ENCODE data around the gene RUBCNL.

Gene RUBCNL

DNA sequence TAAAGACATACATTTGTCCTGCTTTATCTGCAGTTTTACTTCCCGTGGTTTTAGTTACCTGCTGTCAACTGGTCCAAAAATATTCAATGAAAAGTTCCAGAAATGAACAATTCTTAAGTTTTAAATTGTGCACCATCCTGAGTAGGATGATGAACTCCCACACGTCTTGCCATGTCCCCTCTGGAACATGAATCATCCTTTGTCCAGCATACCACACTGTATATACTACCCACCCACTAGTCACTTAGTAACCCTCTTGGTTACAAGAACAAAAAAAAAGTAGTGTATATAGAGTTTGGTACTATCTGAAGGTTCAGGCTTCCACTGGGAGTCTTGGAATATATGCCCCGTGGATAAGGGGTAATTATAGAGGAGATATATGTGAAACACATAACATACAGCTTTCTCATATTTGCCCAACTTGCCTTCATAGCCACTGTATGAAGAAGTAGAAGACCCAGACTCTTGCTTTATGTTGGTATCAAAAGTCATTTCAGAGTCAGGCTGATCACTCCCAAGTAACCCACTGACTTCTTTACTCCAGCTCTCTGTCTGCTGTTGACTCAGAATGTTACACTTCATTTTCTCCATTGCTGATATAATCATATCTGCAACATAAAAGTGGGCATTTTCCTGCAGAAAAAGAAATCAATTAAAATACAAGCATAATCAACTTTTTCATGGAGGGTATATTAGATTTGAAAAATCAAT, 19.3 kb downstream of the RUBCNL start:
- H3K4me3 ChIP-seq (ENCODE audit: low read depth, low read length) = no peak overlapping the region
- in situ Hi-C loops (cut with HindIII; ENCODE audit: low sequenced_read_pairs) = no loop called here
- no peak for TF ChIP-seq CTCF (IDR thresholded peaks at IDR 0.05; ENCODE audit: low read depth, low read length, missing control alignments)
- no peak for DNase-seq (ENCODE audit: low read depth)

GRCh38 chr13:46361276-46361934, 25.6 kb downstream of the RUBCNL start:
- no peak overlapping the region for H3K4me3 ChIP-seq (ENCODE audit: low read depth, low read length)
- in situ Hi-C loops (cut with HindIII; ENCODE audit: low sequenced_read_pairs) = no loop called here
- DNase-seq (ENCODE audit: low read depth) = no peak
- TF ChIP-seq CTCF (IDR thresholded peaks at IDR 0.05; ENCODE audit: low read depth, low read length, missing control alignments) = no peak

- DNase-seq (ENCODE audit: low read depth) = no peak
- in situ Hi-C loops (cut with HindIII; ENCODE audit: low sequenced_read_pairs) = no loop called here
- H3K4me3 ChIP-seq (ENCODE audit: low read depth, low read length) = no peak overlapping the region
- no peak for TF ChIP-seq CTCF (IDR thresholded peaks at IDR 0.05; ENCODE audit: low read depth, low read length, missing control alignments)
Measured at GRCh38 chr13:46360604-46361003, 26.4 kb downstream of the RUBCNL start.

DNA sequence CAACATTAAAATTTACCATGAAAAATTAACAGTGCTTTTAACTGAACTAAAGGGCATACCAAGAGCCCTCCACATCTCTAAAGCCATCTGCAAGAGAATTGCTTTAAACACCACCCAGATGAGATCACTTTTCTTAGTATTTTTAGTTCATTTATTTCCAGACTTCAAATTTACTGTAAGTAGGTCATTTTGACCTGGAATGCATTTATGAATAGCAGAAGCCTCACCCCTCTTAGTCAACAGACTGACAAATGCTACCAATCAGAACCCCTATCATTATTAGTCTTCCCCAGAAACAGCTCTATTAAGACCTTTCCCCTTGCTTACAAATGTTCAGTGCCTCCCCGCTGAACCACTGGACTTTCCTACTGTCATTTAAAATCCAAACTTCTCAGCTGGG, 27.3 kb downstream of the RUBCNL start:
- H3K4me3 ChIP-seq (ENCODE audit: low read depth, low read length) = no peak overlapping the region
- in situ Hi-C loops (cut with HindIII; ENCODE audit: low sequenced_read_pairs) = no loop called here
- no peak for DNase-seq (ENCODE audit: low read depth)
- no peak for TF ChIP-seq CTCF (IDR thresholded peaks at IDR 0.05; ENCODE audit: low read depth, low read length, missing control alignments)

DNA sequence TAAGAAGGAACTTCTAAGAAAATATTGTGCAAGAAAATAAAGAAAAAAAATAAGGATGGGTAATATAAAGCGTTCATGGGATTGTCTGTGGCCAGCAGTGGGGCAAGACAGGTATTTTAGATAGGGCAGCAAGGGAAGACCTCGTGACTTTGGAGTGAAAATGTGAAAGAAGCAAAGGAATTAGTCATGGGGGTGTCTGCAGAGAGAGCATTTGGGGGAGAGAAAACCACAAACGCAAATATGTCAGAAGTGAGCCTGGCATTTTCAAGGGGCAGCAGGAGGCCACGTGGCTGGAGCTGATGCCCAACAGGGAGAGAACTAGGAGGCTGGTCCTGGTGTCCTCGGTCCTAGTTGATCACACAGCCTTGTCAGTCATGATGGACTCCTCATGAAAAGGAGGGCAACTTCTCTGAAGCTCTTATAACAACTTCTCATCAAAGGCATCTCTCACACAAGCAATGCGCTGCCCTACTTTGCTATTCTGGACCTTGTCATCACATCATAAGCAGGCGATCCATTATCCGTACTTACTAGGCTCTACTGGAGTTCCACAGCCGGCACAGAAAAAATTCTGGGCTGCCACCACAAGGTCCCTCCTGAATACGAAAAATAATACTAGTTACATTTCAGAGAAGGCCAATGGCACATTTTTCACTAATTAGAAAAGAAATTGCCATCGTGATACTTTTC, 31.0 kb downstream of the RUBCNL start:
- no peak for TF ChIP-seq CTCF (IDR thresholded peaks at IDR 0.05; ENCODE audit: low read depth, low read length, missing control alignments)
- in situ Hi-C loops (cut with HindIII; ENCODE audit: low sequenced_read_pairs) = no loop called here
- H3K4me3 ChIP-seq (ENCODE audit: low read depth, low read length) = no peak overlapping the region
- no peak for DNase-seq (ENCODE audit: low read depth)

DNA sequence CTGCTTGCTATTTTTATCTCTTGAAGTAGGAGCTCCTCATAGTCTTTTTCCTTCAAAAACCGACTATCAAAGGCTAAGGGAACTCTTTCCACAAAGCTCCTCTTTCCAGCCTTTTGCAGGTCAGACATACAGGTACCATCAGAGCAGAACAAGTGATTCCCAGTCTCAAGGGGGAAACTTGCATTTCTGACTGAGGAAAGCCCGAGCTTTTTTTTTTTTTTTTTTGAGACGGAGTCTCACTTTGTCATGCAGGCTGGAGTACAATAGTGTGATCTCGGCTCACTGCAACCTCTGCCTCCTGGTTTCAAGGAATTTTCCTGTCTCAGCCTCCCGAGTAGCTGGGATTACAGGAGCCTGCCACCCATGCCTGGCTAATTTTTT, 32.0 kb downstream of the RUBCNL start:
- TF ChIP-seq CTCF (IDR thresholded peaks at IDR 0.05; ENCODE audit: low read depth, low read length, missing control alignments) = no peak
- no peak overlapping the region for H3K4me3 ChIP-seq (ENCODE audit: low read depth, low read length)
- in situ Hi-C loops (cut with HindIII; ENCODE audit: low sequenced_read_pairs) = no loop called here
- no peak for DNase-seq (ENCODE audit: low read depth)
